Stimulated activated CD4-positive, alpha-beta T cell treated with anti-CD3 and anti-CD28 coated beads, Interleukin-15, amount 100 ng/mL, for 48 hours (primary cell): ENCODE measurements around the gene CFAP20DC.

Experiments
- DNase-seq, 2 donors: peaks; one replicate each; pipeline ENCODE4 v3.0.0-alpha.2; 2020; ENCODE audit warnings: low read depth in 2 of 2

Gene CFAP20DC

GRCh38 chr3:58801541-58801940, 248.3 kb downstream of the CFAP20DC start:
- no peak for DNase-seq

GRCh38 chr3:58800940-58801339, 248.9 kb downstream of the CFAP20DC start:
- no peak for DNase-seq

- no peak for DNase-seq
These were observed 249.8 kb downstream of the CFAP20DC start for GRCh38 chr3:58800032-58800431.

GRCh38 chr3:58799271-58799670, 250.6 kb downstream of the CFAP20DC start:
- no peak for DNase-seq

- no peak for DNase-seq
These were observed 251.5 kb downstream of the CFAP20DC start for GRCh38 chr3:58798312-58798711.

- no peak for DNase-seq
These were observed 255.1 kb downstream of the CFAP20DC start for GRCh38 chr3:58794750-58795149.

GRCh38 chr3:58793938-58794337, 255.9 kb downstream of the CFAP20DC start:
- no peak for DNase-seq

GRCh38 chr3:58792921-58793451, 256.8 kb downstream of the CFAP20DC start:
- DNase-seq: no peak

GRCh38 chr3:58789385-58789784, 260.4 kb downstream of the CFAP20DC start:
- no peak for DNase-seq

GRCh38 chr3:58784888-58785287, 264.9 kb downstream of the CFAP20DC start:
- no peak for DNase-seq

- DNase-seq: no peak
These were observed 265.4 kb downstream of the CFAP20DC start for GRCh38 chr3:58784425-58784824.

GRCh38 chr3:58783845-58784244, 266.0 kb downstream of the CFAP20DC start:
- DNase-seq: no peak

GRCh38 chr3:58779934-58780333, 269.9 kb downstream of the CFAP20DC start:
- no peak for DNase-seq

- no peak for DNase-seq
These were observed 273.6 kb downstream of the CFAP20DC start for GRCh38 chr3:58776231-58776630.

GRCh38 chr3:58772462-58772861, 277.4 kb downstream of the CFAP20DC start:
- DNase-seq: no peak

GRCh38 chr3:58769065-58769464, 280.8 kb downstream of the CFAP20DC start:
- no peak for DNase-seq

- DNase-seq: no peak
These were observed 283.1 kb downstream of the CFAP20DC start for GRCh38 chr3:58766587-58767282.

- no peak for DNase-seq
These were observed 294.7 kb downstream of the CFAP20DC start for GRCh38 chr3:58755150-58755549.

- no peak for DNase-seq
These were observed 295.8 kb downstream of the CFAP20DC start for GRCh38 chr3:58754074-58754473.

GRCh38 chr3:58751882-58752567, 297.8 kb downstream of the CFAP20DC start:
- no peak for DNase-seq

- DNase-seq: no peak
These were observed 298.6 kb downstream of the CFAP20DC start for GRCh38 chr3:58751235-58751634.

- no peak for DNase-seq
These were observed 299.9 kb downstream of the CFAP20DC start for GRCh38 chr3:58749948-58750347.

GRCh38 chr3:58748024-58748423, 301.8 kb downstream of the CFAP20DC start:
- no peak for DNase-seq
